WTC11 (cell line): ENCODE data around the gene MPI.

ENCODE experiments used
- CREB1 ChIP-seq: sonication (generic); formaldehyde crosslinking; IDR thresholded peaks from 2 replicates; pipeline ENCODE4 v1.8.0; 2023; ENCODE audit warnings: mild to moderate bottlenecking, missing genetic modification reagents
- FOXJ3 ChIP-seq: sonication (generic); formaldehyde crosslinking; IDR thresholded peaks from 2 replicates; pipeline ENCODE4 v1.9.0; 2021; ENCODE audit warnings: missing genetic modification reagents, mild to moderate bottlenecking, borderline replicate concordance
- KAT7 ChIP-seq: sonication (generic); formaldehyde crosslinking; IDR thresholded peaks from 2 replicates; pipeline ENCODE4 v1.8.1; 2023; ENCODE audit warnings: missing genetic modification reagents, mild to moderate bottlenecking, borderline replicate concordance
- NR2C2 ChIP-seq: sonication (generic); formaldehyde crosslinking; IDR thresholded peaks from 2 replicates; pipeline ENCODE4 v1.8.0; 2022; ENCODE audit warnings: mild to moderate bottlenecking, missing genetic modification reagents
- SMAD3 ChIP-seq: sonication (generic); formaldehyde crosslinking; IDR thresholded peaks from 2 replicates; pipeline ENCODE4 v1.8.0; 2022; ENCODE audit warnings: missing genetic modification reagents, mild to moderate bottlenecking, borderline replicate concordance
- TF ChIP-seq, protein P1 (sequence below): fragments of 200-600 bp; IDR thresholded peaks from 2 replicates; pipeline ENCODE4 v1.8.0; 2022; ENCODE audit warnings: antibody characterized with exemption
- TF ChIP-seq, protein P2 (sequence below): sonication (generic); formaldehyde crosslinking; conservative IDR thresholded peaks from 2 replicates; pipeline ENCODE4 v1.8.1; 2022; ENCODE audit warnings: mild to moderate bottlenecking, missing genetic modification reagents
- TF ChIP-seq, protein P3 (sequence below): sonication (generic); formaldehyde crosslinking; IDR thresholded peaks from 2 replicates; pipeline ENCODE4 v1.8.0; 2022; ENCODE audit warnings: mild to moderate bottlenecking, missing genetic modification reagents
- TF ChIP-seq, protein P4 (sequence below): sonication (generic); formaldehyde crosslinking; IDR thresholded peaks from 2 replicates; pipeline ENCODE4 v1.8.0; 2022; ENCODE audit warnings: mild to moderate bottlenecking, missing genetic modification reagents

DNA sequence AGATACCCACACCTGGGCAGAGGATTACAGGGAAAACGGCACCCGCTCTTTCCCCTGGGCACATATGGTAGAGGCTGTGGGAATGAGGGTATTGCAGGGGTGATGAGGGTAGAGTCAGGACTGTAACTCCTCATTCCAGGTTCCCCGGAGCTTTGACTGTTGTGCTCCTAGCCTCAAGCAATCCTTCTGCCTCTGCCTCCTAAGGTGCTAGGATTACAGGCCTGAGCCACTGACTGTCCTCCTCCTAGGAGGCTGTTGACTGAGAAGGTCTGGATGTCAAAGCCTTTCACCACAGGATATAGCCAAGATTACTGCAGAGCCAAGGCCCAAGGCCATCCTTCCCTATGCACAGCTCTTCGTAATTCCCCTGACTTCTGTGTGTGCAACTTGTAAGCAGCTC is 1.1 kb upstream of the MPI start:
- TF ChIP-seq, protein P1, sequence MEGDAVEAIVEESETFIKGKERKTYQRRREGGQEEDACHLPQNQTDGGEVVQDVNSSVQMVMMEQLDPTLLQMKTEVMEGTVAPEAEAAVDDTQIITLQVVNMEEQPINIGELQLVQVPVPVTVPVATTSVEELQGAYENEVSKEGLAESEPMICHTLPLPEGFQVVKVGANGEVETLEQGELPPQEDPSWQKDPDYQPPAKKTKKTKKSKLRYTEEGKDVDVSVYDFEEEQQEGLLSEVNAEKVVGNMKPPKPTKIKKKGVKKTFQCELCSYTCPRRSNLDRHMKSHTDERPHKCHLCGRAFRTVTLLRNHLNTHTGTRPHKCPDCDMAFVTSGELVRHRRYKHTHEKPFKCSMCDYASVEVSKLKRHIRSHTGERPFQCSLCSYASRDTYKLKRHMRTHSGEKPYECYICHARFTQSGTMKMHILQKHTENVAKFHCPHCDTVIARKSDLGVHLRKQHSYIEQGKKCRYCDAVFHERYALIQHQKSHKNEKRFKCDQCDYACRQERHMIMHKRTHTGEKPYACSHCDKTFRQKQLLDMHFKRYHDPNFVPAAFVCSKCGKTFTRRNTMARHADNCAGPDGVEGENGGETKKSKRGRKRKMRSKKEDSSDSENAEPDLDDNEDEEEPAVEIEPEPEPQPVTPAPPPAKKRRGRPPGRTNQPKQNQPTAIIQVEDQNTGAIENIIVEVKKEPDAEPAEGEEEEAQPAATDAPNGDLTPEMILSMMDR = no peak
- TF ChIP-seq, protein P2, sequence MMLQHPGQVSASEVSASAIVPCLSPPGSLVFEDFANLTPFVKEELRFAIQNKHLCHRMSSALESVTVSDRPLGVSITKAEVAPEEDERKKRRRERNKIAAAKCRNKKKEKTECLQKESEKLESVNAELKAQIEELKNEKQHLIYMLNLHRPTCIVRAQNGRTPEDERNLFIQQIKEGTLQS (CRISPR knock-in tag) = no peak
- TF ChIP-seq FOXJ3 (CRISPR knock-in tag) = no peak
- TF ChIP-seq, protein P3, sequence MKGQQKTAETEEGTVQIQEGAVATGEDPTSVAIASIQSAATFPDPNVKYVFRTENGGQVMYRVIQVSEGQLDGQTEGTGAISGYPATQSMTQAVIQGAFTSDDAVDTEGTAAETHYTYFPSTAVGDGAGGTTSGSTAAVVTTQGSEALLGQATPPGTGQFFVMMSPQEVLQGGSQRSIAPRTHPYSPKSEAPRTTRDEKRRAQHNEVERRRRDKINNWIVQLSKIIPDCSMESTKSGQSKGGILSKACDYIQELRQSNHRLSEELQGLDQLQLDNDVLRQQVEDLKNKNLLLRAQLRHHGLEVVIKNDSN = no peak
- no peak for TF ChIP-seq NR2C2 (CRISPR knock-in tag)
- TF ChIP-seq CREB1 (CRISPR knock-in tag) = no peak
- no peak for TF ChIP-seq SMAD3 (CRISPR knock-in tag)
- TF ChIP-seq KAT7 (CRISPR knock-in tag) = no peak
- TF ChIP-seq, protein P4, sequence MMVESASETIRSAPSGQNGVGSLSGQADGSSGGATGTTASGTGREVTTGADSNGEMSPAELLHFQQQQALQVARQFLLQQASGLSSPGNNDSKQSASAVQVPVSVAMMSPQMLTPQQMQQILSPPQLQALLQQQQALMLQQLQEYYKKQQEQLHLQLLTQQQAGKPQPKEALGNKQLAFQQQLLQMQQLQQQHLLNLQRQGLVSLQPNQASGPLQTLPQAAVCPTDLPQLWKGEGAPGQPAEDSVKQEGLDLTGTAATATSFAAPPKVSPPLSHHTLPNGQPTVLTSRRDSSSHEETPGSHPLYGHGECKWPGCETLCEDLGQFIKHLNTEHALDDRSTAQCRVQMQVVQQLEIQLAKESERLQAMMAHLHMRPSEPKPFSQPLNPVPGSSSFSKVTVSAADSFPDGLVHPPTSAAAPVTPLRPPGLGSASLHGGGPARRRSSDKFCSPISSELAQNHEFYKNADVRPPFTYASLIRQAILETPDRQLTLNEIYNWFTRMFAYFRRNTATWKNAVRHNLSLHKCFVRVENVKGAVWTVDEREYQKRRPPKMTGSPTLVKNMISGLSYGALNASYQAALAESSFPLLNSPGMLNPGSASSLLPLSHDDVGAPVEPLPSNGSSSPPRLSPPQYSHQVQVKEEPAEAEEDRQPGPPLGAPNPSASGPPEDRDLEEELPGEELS (CRISPR knock-in tag) = no peak
